ENCODE data around the gene KCTD14.
"Not testable (repeated sequence)": the region's sequence is repeated elsewhere in the genome, so short reads cannot be mapped to it uniquely, and the experiment has no call there.

Gene KCTD14

DNA sequence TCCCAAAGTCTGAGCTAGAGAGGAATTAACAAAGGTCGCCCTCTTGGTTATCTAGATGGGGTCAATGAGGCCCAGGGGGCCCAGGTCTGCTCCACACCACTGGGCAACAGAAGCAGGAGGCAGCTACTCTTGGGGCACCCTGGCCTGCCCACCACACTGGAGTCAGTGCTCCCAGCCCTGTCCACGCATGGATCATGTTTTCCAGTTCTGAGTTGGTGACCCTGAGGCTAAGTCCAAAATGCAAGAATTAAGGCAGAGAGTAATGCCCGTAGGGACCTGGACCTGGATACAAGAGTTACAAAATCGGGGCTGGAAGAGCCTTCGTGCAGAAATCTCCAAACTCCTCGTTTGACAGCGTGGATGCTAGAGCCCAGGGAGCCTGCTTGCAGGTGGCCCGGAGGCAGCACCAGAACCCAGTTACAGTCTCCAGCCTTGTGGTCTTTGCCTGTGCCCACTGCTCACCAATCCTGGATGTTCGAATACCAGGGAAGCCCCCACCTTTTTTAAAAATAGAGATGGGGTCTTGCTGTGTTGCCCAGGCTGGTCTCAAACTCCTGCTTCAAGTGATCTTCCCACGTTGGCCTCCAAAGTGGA lies 34.5 kb upstream of the KCTD14 start:
- Mint-ChIP-seq H3K27me3 (no peaks in the 10 kb centered on the region), H3K9me3 (no peaks in the 10 kb centered on the region), H3K27ac (no peak overlapping the region), H3K4me3 (no peak overlapping the region), H3K4me1 (no peaks in the 10 kb centered on the region)
- ATAC-seq (no peak), DNase-seq (no peak)

DNA sequence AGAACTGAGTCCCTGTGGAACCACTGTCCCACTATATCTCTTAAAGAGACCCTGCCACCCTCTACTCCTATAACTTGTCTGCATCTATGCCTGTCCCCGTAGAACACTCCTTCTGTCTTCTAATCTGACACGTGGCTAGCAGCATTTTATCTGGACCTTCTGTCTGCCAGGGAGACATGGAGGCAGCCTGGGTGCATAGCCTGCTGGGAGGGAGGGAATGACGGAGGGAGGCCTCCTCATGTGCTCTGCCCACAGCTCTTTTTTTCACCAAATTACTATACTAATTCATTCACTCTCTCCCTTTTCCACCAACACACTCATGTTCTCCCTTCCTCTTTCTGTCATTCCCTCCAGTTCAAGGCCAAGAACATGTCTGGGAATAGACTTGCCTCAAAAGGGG lies 33.0 kb upstream of the KCTD14 start:
- H3K27me3 Mint-ChIP-seq: no peaks in the 10 kb centered on the region
- DNase-seq: no peak
- no peak overlapping the region for H3K27ac Mint-ChIP-seq
- H3K4me1 Mint-ChIP-seq: peaks cover 3% of the 10 kb centered on the region
- H3K9me3 Mint-ChIP-seq: no peaks in the 10 kb centered on the region
- no peak for ATAC-seq
- H3K4me3 Mint-ChIP-seq: no peak overlapping the region

DNA sequence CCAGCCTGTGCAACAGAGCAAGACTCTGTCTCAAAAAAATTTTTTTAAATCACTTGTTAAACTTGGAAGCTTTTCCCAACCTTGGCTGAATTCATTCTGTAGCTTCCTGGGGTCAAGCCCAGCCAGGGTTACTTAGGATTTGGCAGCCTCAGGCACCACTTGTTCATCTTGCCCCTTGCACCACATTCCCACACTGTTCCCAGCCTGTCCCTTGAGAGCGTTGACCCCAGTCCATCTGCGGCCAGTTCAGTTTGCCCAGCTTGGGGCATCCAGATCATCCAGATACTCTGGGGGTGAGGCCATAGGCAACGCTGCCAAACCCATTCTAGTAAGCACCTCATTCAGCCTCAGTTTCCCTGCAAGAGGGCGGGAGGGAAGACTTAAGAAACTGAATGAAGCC lies 31.9 kb upstream of the KCTD14 start:
- DNase-seq (no peak), ATAC-seq (no peak)
- Mint-ChIP-seq H3K4me1 (peaks cover 11% of the 10 kb centered on the region), H3K9me3 (no peaks in the 10 kb centered on the region), H3K4me3 (no peak overlapping the region), H3K27ac (no peak overlapping the region), H3K27me3 (no peaks in the 10 kb centered on the region)

DNA sequence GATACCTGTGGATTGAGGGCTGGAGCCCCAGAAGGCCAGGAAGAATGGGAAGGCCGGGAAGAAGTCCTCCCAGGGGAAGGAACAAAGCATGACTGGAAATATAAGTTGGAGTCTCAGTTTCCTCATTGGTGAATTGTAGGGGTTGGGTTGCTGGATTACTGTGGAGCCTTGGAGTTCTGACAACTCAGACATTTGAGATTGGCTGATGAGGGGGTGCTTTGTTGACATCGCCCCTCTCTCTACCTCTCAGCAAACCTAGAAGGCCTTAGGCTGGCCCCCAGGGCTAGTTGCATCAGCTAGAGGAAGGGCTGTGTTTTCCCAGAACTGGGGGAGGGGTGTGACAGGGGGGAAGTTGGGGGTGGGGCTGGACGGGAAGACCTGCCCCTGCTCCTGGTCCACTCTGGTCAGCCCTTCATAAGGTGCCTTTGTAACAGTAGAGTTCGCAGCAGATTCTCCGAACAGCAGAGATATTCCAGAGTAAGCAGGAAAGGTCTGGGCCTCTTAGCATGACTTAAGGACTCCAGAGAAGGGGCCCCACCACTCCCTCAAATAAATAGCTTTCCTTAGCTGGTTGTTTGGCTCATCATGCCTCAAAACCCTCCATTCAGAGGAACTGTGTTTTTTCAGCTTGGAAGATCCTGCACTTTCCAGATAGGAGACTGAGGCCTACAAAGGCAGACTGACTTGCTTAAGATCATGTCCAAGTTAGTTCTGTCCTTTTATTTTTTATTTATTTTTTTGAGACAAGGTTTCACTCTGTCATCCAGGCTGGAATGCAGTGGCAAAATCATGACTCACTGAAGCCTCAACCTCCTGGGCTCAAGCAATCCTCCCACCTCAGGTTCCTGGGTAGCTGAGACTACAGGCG lies 28.1 kb upstream of the KCTD14 start:
- peak; percentile 32 for ATAC-seq
- Mint-ChIP-seq H3K27ac (peak overlapping the region; percentile 94 to 95), H3K9me3 (no peaks in the 10 kb centered on the region), H3K27me3 (no peaks in the 10 kb centered on the region), H3K4me3 (peak overlapping the region; percentile 50 to 60), H3K4me1 (peaks cover 14% of the 10 kb centered on the region)
- no peak for DNase-seq

DNA sequence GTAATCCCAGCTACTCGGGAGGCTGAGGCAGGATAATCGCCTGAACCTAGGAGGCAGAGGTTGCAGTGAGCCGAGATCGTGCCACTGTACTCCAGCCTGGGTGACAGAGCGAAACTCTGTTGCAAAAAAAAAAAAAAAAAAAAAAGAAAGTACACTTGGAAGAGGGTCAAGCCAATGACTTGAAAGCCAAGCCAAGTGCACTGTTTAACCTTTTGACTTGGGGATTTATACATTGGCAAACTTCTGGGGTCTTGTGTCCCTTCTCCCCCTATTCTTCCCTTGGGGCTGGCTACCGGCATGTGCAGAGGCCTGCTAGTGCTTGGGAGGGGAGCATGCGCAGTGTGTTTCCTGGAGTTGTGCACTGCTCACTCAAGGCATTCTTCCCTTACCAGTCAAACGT lies 26.3 kb upstream of the KCTD14 start:
- no peak for ATAC-seq
- H3K27me3 Mint-ChIP-seq: peaks cover 9% of the 10 kb centered on the region

DNA sequence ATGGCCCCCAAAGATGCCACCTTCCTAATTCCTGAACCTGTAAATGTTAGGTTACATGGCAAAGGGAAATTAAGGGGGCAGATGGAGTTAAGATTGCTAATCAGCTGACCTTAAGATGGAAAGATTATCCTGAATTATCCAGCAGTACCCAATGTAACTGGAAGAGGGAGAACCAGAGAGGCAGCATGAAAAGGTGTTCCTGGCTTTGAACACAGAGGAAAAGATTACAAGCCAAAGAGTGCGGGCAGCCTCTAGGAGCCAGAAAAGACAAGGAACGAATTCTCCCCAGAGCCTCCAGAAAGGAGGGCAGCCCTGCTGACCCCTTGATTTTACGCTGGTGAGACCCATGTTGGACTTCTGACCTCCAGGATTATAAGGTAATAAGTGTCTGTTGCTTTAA lies 25.5 kb upstream of the KCTD14 start:
- H3K9me3 Mint-ChIP-seq: no peaks in the 10 kb centered on the region
- peaks cover 9% of the 10 kb centered on the region for H3K27me3 Mint-ChIP-seq
- no peak for ATAC-seq
- H3K4me3 Mint-ChIP-seq: no peak overlapping the region
- H3K4me1 Mint-ChIP-seq: peaks cover 29% of the 10 kb centered on the region
- H3K27ac Mint-ChIP-seq: no peak overlapping the region
- DNase-seq: no peak

More for the DNA sequence above, 26.3 kb upstream of the KCTD14 start:
- Mint-ChIP-seq H3K4me1 (peaks cover 22% of the 10 kb centered on the region), H3K4me3 (no peak overlapping the region), H3K27ac (no peak overlapping the region), H3K9me3 (no peaks in the 10 kb centered on the region)
- no peak for DNase-seq

DNA sequence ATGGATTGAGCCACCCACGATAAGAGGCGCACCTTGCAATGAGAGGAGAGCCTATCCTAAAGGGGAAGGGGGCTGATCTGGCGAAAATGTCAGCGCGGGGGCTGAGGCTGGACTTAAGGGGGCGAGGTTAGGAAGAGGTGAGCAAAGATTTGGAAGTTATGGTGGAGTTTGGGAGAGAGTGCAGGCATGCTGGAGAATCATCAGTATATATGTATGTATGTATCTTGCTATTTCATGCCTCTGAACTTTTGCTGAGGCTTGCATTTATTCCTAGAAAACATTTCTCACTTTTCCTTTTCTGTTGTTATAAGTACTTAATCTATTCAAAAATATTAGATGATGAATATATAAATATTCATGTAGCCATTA lies 23.4 kb upstream of the KCTD14 start:
- ATAC-seq (no peak), DNase-seq (no peak)
- Mint-ChIP-seq H3K4me3 (no peak overlapping the region), H3K27me3 (peaks cover 9% of the 10 kb centered on the region), H3K4me1 (peaks cover 33% of the 10 kb centered on the region), H3K9me3 (no peaks in the 10 kb centered on the region), H3K27ac (no peak overlapping the region)

DNA sequence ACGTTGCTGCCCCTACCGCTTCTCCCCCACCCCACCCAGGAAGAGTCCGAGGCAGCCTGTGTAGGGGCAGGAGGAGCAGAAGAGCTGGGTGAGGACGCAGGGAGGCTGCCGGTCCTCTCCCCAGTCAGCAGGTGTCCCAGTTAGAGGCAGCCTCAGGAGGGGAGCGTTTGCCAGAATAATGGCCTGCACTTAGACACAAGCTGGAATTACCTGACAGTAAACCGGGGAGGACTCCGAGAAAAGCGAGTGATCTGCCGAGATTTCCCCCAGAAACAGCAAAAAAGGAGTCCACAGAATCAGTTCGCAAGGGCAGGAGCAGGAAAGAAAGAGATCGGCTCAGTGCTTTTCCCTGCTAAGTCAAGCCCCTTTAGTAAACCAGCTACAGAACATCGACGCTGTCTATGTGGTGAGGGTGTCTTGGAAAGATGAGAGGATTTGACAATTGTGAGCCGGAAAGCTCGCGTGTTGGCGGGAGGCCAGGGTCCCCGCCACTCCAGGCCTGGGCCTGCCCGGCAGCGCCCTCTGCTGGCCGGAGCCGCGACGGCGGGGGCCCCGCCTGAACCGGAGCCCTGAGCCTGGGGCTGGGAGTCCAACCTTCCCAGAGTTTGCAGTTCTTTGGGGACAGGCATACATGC lies 22.9 kb upstream of the KCTD14 start:
- peak; percentile 74 to 83 for DNase-seq
- no peaks in the 10 kb centered on the region for H3K9me3 Mint-ChIP-seq
- peak overlapping the region; percentile 69 to 79 for H3K4me3 Mint-ChIP-seq
- H3K27ac Mint-ChIP-seq: peak overlapping the region in 1 of 2 donors; percentile 89
- peak; percentile 91 for ATAC-seq
- peaks cover 31% of the 10 kb centered on the region for H3K4me1 Mint-ChIP-seq
- peaks cover 9% of the 10 kb centered on the region for H3K27me3 Mint-ChIP-seq

DNA sequence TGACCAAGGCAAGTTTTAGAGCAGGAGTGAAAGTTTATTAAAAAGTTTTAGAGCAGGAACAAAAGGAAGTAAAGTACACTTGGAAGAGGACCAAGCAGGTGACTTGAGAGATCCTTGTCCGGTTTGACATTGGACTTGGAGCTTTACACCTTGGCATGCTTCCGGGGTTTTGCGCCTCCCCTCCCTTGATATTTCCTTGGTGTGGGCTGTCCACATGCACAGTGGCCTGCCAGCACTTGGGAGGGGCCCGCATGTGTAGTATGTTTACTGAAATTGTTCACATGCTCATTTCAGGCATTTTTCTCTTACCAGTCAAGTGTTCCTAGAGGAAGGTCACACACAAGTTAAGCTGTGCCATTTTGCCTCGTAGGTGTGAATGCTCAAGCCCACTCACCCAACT lies 21.6 kb upstream of the KCTD14 start:
- DNase-seq (no peak), ATAC-seq (no peak)
- no peak overlapping the region for H3K4me3 Mint-ChIP-seq
- H3K27ac Mint-ChIP-seq: no peak overlapping the region
- H3K4me1 Mint-ChIP-seq: peaks cover 37% of the 10 kb centered on the region
- no peaks in the 10 kb centered on the region for H3K9me3 Mint-ChIP-seq
- peaks cover 9% of the 10 kb centered on the region for H3K27me3 Mint-ChIP-seq

DNA sequence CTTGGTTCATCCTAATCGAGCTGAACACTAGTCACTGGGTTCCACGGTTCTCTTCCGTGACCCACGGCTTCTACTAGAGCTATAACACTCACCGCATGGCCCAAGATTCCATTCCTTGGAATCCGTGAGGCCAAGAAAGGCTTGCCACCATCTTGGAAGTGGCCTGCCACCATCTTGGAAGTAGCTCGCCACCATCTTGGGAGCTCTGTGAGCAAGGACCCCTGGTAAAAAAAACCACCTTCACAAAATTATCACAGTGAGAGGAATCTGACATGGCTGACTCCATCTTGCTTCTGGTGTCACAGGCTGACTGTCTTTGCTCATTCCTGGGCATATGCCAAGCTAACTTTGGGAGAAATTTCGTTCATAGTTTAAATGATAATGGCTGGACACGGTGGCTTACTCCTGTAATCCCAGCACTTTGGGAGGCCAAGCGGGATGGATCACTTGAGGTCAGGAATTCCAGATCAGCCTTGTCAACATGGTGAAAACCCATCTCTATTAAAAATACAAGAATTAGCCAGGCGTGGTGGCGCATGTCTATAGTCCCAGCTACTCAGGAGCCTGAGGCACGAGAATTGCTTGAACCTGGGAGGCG lies 18.9 kb upstream of the KCTD14 start:
- no peaks in the 10 kb centered on the region for H3K9me3 Mint-ChIP-seq
- no peak overlapping the region for H3K4me3 Mint-ChIP-seq
- no peak overlapping the region for H3K27ac Mint-ChIP-seq
- DNase-seq: no peak
- H3K4me1 Mint-ChIP-seq: peaks cover 46% of the 10 kb centered on the region
- peaks cover 9% of the 10 kb centered on the region for H3K27me3 Mint-ChIP-seq
- ATAC-seq: no peak

DNA sequence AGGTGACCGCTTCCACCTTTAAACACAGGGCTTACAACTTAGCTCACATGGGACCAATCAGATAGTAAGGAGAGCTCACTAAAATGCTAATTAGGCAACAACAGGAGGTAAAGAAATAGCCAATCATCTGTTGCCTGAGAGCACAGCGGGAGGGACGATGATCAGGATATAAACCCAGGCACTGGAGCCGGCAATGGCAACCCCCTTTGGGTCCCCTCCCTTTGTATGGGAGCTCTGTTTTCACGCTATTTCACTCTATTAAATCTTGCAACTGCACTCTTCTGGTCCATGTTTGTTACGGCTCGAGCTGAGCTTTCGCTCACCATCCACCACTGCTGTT lies 18.3 kb upstream of the KCTD14 start:
- not testable (repeated sequence) for H3K27ac Mint-ChIP-seq, ATAC-seq, DNase-seq, H3K4me3 Mint-ChIP-seq, H3K27me3 Mint-ChIP-seq, H3K9me3 Mint-ChIP-seq
- peaks cover 44% of the 10 kb centered on the region for H3K4me1 Mint-ChIP-seq

DNA sequence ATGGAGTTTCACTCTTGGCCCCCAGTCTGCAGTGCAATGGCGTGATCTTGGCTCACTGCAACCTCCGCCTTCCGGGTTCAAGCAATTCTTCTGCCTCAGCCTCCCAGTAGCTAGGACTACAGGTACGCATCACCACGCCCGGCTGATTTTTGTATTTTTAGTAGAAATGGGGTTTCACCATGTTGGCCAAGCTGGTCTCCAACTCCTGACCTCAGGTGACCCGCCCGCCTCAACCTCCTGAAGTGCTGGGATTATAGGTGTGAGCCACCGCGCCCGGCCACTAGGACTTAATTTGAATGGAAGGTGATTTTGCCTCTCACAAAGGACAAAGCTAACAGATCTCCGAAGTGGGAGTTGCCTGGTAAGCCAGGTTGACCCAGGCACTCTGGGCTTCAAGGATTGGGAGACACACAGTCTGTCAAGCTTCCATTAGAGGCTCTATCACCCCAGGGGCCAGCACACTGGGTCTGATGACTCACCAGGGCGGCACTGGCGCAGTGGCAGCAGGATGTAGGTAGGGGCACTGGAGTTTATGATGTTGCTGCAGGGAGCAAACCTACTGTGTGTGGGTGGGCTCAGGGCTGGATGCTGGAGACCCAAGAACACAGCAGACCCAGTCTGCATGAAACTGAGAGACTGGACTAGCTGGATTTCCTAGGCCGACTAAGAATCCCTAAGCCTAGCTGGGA lies 17.8 kb upstream of the KCTD14 start:
- peaks cover 39% of the 10 kb centered on the region for H3K4me1 Mint-ChIP-seq
- H3K4me3 Mint-ChIP-seq: no peak overlapping the region
- ATAC-seq: no peak
- H3K27me3 Mint-ChIP-seq: peaks cover 5% of the 10 kb centered on the region
- H3K9me3 Mint-ChIP-seq: no peaks in the 10 kb centered on the region
- peak overlapping the region in 1 of 2 donors; percentile 64 for H3K27ac Mint-ChIP-seq
- DNase-seq: no peak

DNA sequence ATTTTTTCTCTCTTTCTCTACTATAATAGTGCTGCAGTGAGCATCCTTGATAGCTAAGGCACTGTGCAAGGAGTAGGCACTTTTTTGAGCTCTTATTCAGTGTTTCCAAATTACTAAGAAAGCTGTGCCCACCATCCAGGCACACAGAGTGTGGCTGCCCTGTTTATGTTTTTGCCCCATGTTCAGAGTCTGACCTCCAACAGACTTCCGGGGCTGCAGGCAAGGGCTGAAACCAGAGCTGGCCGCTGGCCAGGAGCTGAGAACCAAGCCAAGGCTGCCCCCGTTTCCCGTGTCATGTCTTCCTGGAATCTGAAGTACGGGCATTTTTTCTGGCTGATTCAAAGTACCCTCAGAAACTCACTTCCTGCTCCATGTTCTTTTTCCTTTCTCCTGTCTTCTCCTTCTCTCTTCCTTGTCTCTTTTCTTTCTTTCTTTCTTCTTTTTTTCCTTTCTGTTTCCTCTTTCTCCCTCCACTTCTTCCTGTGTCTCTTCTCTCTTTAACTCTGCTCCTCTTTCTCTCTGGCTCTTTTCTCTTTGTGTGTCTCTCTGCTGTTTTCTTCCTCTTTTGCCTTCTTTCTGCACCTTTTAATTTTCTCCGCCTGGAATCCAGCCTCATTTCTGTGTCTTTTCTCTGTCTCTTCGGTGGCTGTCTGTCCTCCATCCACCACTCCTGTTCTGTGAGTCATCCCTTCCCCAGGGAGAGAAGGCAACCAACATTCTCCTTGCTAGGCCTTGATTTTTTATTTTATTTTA lies 17.0 kb upstream of the KCTD14 start:
- DNase-seq: peak; percentile 23 to 51
- peak overlapping the region; percentile 96 to 98 for H3K27ac Mint-ChIP-seq

DNA sequence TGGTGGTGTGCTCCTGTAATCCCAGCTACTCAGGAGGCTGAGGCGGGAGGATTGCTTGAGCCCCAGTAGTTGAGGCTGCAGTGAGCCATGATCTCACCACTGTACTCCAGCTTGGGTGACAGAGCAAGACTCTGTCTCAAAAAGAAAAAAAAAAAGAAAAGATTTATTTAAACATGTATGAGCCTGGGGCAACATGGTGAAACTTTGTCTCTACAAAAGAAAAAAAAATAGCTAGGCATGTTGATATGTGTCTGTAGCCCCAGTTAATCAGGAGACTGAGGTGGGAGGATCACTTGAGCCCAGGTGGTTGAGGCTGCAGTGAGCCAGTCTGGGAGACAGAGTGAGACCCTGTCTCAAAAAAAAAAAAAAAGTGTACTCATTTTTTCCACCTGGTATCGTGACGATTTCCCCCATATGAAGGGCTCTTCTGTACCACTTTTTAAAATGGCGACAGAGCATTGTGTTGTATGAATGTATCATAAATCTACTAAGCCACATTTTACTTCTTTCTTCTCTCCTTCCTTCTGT lies 16.4 kb upstream of the KCTD14 start:
- ATAC-seq: peak; percentile 51

More for the DNA sequence above, 17.0 kb upstream of the KCTD14 start:
- peak; percentile 81 for ATAC-seq
- no peaks in the 10 kb centered on the region for H3K9me3 Mint-ChIP-seq
- no peaks in the 10 kb centered on the region for H3K27me3 Mint-ChIP-seq
- H3K4me1 Mint-ChIP-seq: peaks cover 34% of the 10 kb centered on the region
- peak overlapping the region; percentile 78 to 83 for H3K4me3 Mint-ChIP-seq

More for the DNA sequence above, 16.4 kb upstream of the KCTD14 start:
- DNase-seq: no peak
- Mint-ChIP-seq H3K4me1 (peaks cover 34% of the 10 kb centered on the region), H3K27me3 (no peaks in the 10 kb centered on the region), H3K4me3 (peak overlapping the region; percentile 78 to 83), H3K27ac (peak overlapping the region; percentile 96 to 98), H3K9me3 (no peaks in the 10 kb centered on the region)
